H1 (cell line): Measurements from ENCODE around the gene CEP290. TPM values are rescaled to one million over a fixed set of nuclear protein-coding genes. Genes with fewer than 3 reads are reported as not detected.

Experiments used
- CTCF ChIA-PET: fragments of 300-600 bp; sonication (Branson Sonifier 250); formaldehyde crosslinking; loops from one replicate; lab custom pipeline; 2021; ENCODE audit not compliant: partially characterized antibody; lab: Charles Lee
- POLR2A ChIA-PET: fragments of 300-600 bp; sonication (Branson Sonifier 250); formaldehyde crosslinking; loops from one replicate; lab custom pipeline; 2021; ENCODE audit warnings: inconsistent platforms; ENCODE audit not compliant: partially characterized antibody; lab: Charles Lee
- DNase-seq, 2 experiments: peaks; one replicate each; pipeline versions ENCODE4 v3.0.0 to v3.0.0-alpha.2; 2010 to 2022; ENCODE audit warnings: low spot score in 2 of 2, low read depth in 1 of 2, mixed read lengths in 1 of 2
- FAIRE-seq: peaks from 2 replicates; lab custom pipeline; 2011; peaks lifted over from hg19 to GRCh38; lab: Jason Lieb, UNC
- H2AFZ ChIP-seq: 2 replicates; pipeline ENCODE4 v1.8.1; 2012; ENCODE audit warnings: low read length, inconsistent platforms
- H2AK5ac ChIP-seq: 2 replicates; pipeline ENCODE4 v1.6.1; 2013; ENCODE audit warnings: low read depth, low read length
- H2BK120ac ChIP-seq: replicated peaks from 2 replicates; pipeline ENCODE3; 2013; ENCODE audit warnings: low read depth, low read length, inconsistent platforms
- H2BK12ac ChIP-seq: 2 replicates; pipeline ENCODE4 v1.6.1; 2013; ENCODE audit warnings: low read depth, low read length
- H2BK15ac ChIP-seq: 2 replicates; pipeline ENCODE4 v1.6.1; 2013; ENCODE audit warnings: low read length
- H2BK20ac ChIP-seq: 2 replicates; pipeline ENCODE4 v1.6.1; 2013; ENCODE audit warnings: low read length
- H2BK5ac ChIP-seq: 2 replicates; pipeline ENCODE4 v1.6.1; 2013; ENCODE audit warnings: low read depth, low read length
- H3K14ac ChIP-seq: 2 replicates; pipeline ENCODE4 v1.6.1; 2013; ENCODE audit warnings: inconsistent platforms; ENCODE audit not compliant: insufficient read length
- H3K18ac ChIP-seq: 2 replicates; pipeline ENCODE4 v1.6.1; 2013; ENCODE audit warnings: low read length; ENCODE audit errors: extremely low read depth
- H3K23ac ChIP-seq: 2 replicates; pipeline ENCODE4 v1.6.1; 2013; ENCODE audit warnings: inconsistent platforms; ENCODE audit not compliant: insufficient read length
- H3K23me2 ChIP-seq: 2 replicates; pipeline ENCODE4 v1.6.1; 2013; ENCODE audit warnings: low read depth, low read length
- H3K27ac ChIP-seq: 2 replicates; pipeline ENCODE4 v1.6.1; 2011; ENCODE audit warnings: low read depth, low read length, inconsistent platforms
- H3K27me3 ChIP-seq, 4 experiments: replicated peaks in 1 of 4; 1 replicate in 1 of 4; 2 replicates in 3 of 4; pipeline versions ENCODE4 v1.6.1 to v1.8.1; 2011 to 2013; ENCODE audit warnings: low read length in 3 of 4, mild to moderate bottlenecking in 3 of 4, inconsistent platforms in 2 of 4, mixed read lengths in 2 of 4, moderate library complexity in 1 of 4; ENCODE audit not compliant: control insufficient read depth in 3 of 4, insufficient read depth in 3 of 4; ENCODE audit errors: extremely low read depth in 1 of 4
- H3K36me3 ChIP-seq, 4 experiments: 2 replicates each; pipeline versions ENCODE4 v1.6.1 to v1.8.1; 2011 to 2013; ENCODE audit warnings: mild to moderate bottlenecking in 4 of 4, low read length in 3 of 4, moderate library complexity in 2 of 4, control low read depth in 1 of 4, inconsistent platforms in 1 of 4; ENCODE audit not compliant: insufficient read depth in 4 of 4, control insufficient read depth in 2 of 4
- H3K4ac ChIP-seq: replicated peaks from 2 replicates; pipeline ENCODE3; 2013; ENCODE audit warnings: low read length, low read depth, mixed read lengths, inconsistent platforms; ENCODE audit not compliant: insufficient read length
- H3K4me1 ChIP-seq, 4 experiments: replicated peaks in 1 of 4; 1 replicate in 1 of 4; 2 replicates in 3 of 4; pipeline versions ENCODE4 v1.6.1 to v1.8.1; 2011 to 2013; ENCODE audit warnings: low read length in 3 of 4, inconsistent platforms in 2 of 4, mixed read lengths in 1 of 4; ENCODE audit not compliant: insufficient read depth in 4 of 4, control insufficient read depth in 3 of 4
- H3K4me2 ChIP-seq, 2 experiments: 2 replicates each; pipeline versions ENCODE4 v1.6.1 to v1.8.1; 2011 to 2013; ENCODE audit warnings: low read depth in 2 of 2, low read length in 2 of 2, control low read depth in 1 of 2, inconsistent platforms in 1 of 2, mild to moderate bottlenecking in 1 of 2; ENCODE audit not compliant: insufficient read depth in 1 of 2
- H3K4me3 ChIP-seq, 4 experiments: fragments of 200-600, 300-600 bp in 1 of 4; sonication (generic), shearing (Covaris generic), sonication (Bioruptor Twin) in 1 of 4; 2 replicates each; pipeline versions ENCODE4 v1.5.1 to v1.8.1; 2011 to 2016; ENCODE audit warnings: low read length in 4 of 4, low read depth in 3 of 4, control low read depth in 2 of 4, inconsistent platforms in 2 of 4, mild to moderate bottlenecking in 2 of 4, mixed read lengths in 1 of 4, moderate library complexity in 1 of 4; ENCODE audit not compliant: insufficient read depth in 2 of 4; ENCODE audit errors: extremely low read depth in 1 of 4
- H3K56ac ChIP-seq: replicated peaks from 2 replicates; pipeline ENCODE3; 2013; ENCODE audit warnings: low read depth, mild to moderate bottlenecking, mixed read lengths, low read length, inconsistent platforms; ENCODE audit not compliant: insufficient read length
- H3K79me1 ChIP-seq: 2 replicates; pipeline ENCODE4 v1.6.1; 2013; ENCODE audit warnings: low read depth, low read length, control low read depth
- H3K79me2 ChIP-seq, 2 experiments: 2 replicates each; pipeline versions ENCODE4 v1.6.1 to v1.8.1; 2012 to 2013; ENCODE audit warnings: low read length in 2 of 2, mild to moderate bottlenecking in 2 of 2, inconsistent platforms in 1 of 2; ENCODE audit not compliant: insufficient read depth in 2 of 2, control insufficient read depth in 1 of 2
- H3K9ac ChIP-seq, 4 experiments: replicated peaks in 1 of 4; 1 replicate in 1 of 4; 2 replicates in 3 of 4; pipeline versions ENCODE4 v1.6.1 to v1.8.1; 2011 to 2013; ENCODE audit warnings: low read depth in 3 of 4, low read length in 3 of 4, control low read depth in 2 of 4, mild to moderate bottlenecking in 2 of 4, moderate library complexity in 2 of 4, inconsistent platforms in 1 of 4; ENCODE audit errors: extremely low read depth in 1 of 4
- H3K9me3 ChIP-seq, 2 experiments: 2 replicates each; pipeline versions ENCODE4 v1.6.1 to v1.8.1; 2012 to 2013; ENCODE audit warnings: mild to moderate bottlenecking in 2 of 2, moderate library complexity in 2 of 2, control low read depth in 1 of 2, inconsistent platforms in 1 of 2, low read depth in 1 of 2, low read length in 1 of 2, mixed read lengths in 1 of 2; ENCODE audit not compliant: insufficient read depth in 2 of 2
- H4K20me1 ChIP-seq, 2 experiments: replicated peaks in 1 of 2; 2 replicates each; pipeline versions ENCODE3 to v1.8.1; 2011 to 2013; ENCODE audit warnings: inconsistent platforms in 2 of 2, low read length in 2 of 2, mild to moderate bottlenecking in 1 of 2; ENCODE audit not compliant: insufficient read depth in 2 of 2, control insufficient read depth in 1 of 2
- H4K5ac ChIP-seq: 2 replicates; pipeline ENCODE4 v1.6.1; 2013; ENCODE audit warnings: low read length, low read depth, mixed read lengths, inconsistent platforms; ENCODE audit not compliant: insufficient read length
- H4K8ac ChIP-seq: 2 replicates; pipeline ENCODE4 v1.8.0; 2013; ENCODE audit warnings: mild to moderate bottlenecking, moderate library complexity, low read length, inconsistent platforms; ENCODE audit not compliant: insufficient read depth; ENCODE audit errors: extremely low read depth
- H4K91ac ChIP-seq: replicated peaks from 2 replicates; pipeline ENCODE3; 2013; ENCODE audit warnings: low read length, mixed read lengths, inconsistent platforms; ENCODE audit not compliant: insufficient read length
- ATF3 ChIP-seq: IDR thresholded peaks from 2 replicates; pipeline ENCODE4 v1.6.1; 2011; ENCODE audit warnings: low read depth, mild to moderate bottlenecking, low read length; ENCODE audit not compliant: insufficient read depth
- BRCA1 ChIP-seq: IDR thresholded peaks from 2 replicates; pipeline ENCODE4 v1.6.1; 2012; ENCODE audit warnings: low read depth, low read length, improper control_type of control experiment
- CTCF ChIP-seq, 3 experiments: IDR thresholded peaks; 1 replicate in 2 of 3; 2 replicates in 1 of 3; pipeline versions ENCODE4 v1.5.1 to v1.6.1; 2011; ENCODE audit warnings: low read length in 3 of 3, mild to moderate bottlenecking in 3 of 3, inconsistent platforms in 2 of 3, low read depth in 1 of 3, moderate library complexity in 1 of 3; ENCODE audit not compliant: insufficient read depth in 1 of 3; ENCODE audit errors: control extremely low read depth in 1 of 3
- GTF2F1 ChIP-seq: IDR thresholded peaks from 2 replicates; pipeline ENCODE4 v1.6.1; 2012; ENCODE audit warnings: low read depth, low read length, improper control_type of control experiment, borderline replicate concordance
- MAFK ChIP-seq: IDR thresholded peaks from 2 replicates; pipeline ENCODE4 v1.6.1; 2012; ENCODE audit warnings: low read depth, mild to moderate bottlenecking, improper control_type of control experiment, low read length
- SIX5 ChIP-seq: IDR thresholded peaks from 2 replicates; pipeline ENCODE4 v1.6.1; 2011; ENCODE audit warnings: mild to moderate bottlenecking, low read depth, low read length
- SP4 ChIP-seq: IDR thresholded peaks from 2 replicates; pipeline ENCODE4 v1.6.1; 2012; ENCODE audit warnings: low read length, inconsistent platforms
- SRF ChIP-seq: IDR thresholded peaks from 2 replicates; pipeline ENCODE4 v1.6.1; 2011; ENCODE audit warnings: mild to moderate bottlenecking, low read depth, low read length, moderate library complexity
- ZNF274 ChIP-seq: IDR thresholded peaks from 2 replicates; pipeline ENCODE4 v1.7.0; 2012; ENCODE audit warnings: low read length, borderline replicate concordance; ENCODE audit errors: extremely low read depth
- polyA plus RNA-seq, 7 experiments: library from polyadenylated mRNA; depleted of rRNA in 3 of 7; stranded (reverse) in 5 of 7; unstranded in 2 of 7; fragments of >200 nt in 5 of 7; fragments of 200-250 nt in 2 of 7; gene quantifications; 1 replicate in 5 of 7; 2 replicates in 1 of 7; 4 replicates in 1 of 7; pipeline versions ENCODE4 v1.2.1 to v1.2.3, GENCODE V29; 2011 to 2013; ENCODE audit warnings: missing spikeins in 2 of 7, mixed read lengths in 2 of 7
- total RNA-seq: library from RNA; stranded (reverse); fragmentation: NEBNext Ultra II Directional; extraction: Animal tissue kit (Norgen Biotek cat#: 25700); gene quantifications from 2 replicates; pipeline ENCODE4 v1.2.1, GENCODE V29; 2021

The CEP290 gene
- total and polyA plus RNA-seq, 2 of the 8 experiments (the other 6 are each of a cell fraction or from before 2014, with no cell fraction given): 2.1 to 5.9 TPM

- Histone ChIP-seq H3K9ac (no peak overlapping the region), H3K23ac (no peak overlapping the region), H3K4me3 (no peak overlapping the region), H4K8ac (no peak overlapping the region), H3K4me1 (no peaks in the 10 kb centered on the region), H3K36me3 (peaks cover 0 to 19% (median 1%) of the 10 kb centered on the region in 4 experiments; a peak in 5 of 8 replicates), H2AFZ (no peak overlapping the region), H2BK20ac (no peak overlapping the region), H3K14ac (no peak overlapping the region), H4K20me1 (no peaks in the 10 kb centered on the region), H4K91ac (no peak overlapping the region), H2BK15ac (no peak overlapping the region), H3K27ac (no peak overlapping the region), H3K79me1 (no peaks in the 10 kb centered on the region), H3K9me3 (no peaks in the 10 kb centered on the region), H2BK12ac (no peak overlapping the region), H3K18ac (no peak overlapping the region), H2BK120ac (no peak overlapping the region), H3K56ac (no peak overlapping the region), H3K4ac (no peak overlapping the region), H3K23me2 (no peaks in the 10 kb centered on the region), H2BK5ac (no peak overlapping the region), H3K79me2 (no peaks in the 10 kb centered on the region), H4K5ac (no peak overlapping the region), H2AK5ac (no peak overlapping the region), H3K27me3 (no peaks in the 10 kb centered on the region), H3K4me2 (no peak overlapping the region)
- ChIA-PET CTCF (no interaction called here), POLR2A (no interaction called here)
- FAIRE-seq (no peak), DNase-seq (no peak)
- TF ChIP-seq GTF2F1 (no peak), BRCA1 (no peak), SIX5 (no peak), ZNF274 (no peak), SP4 (no peak), MAFK (no peak), ATF3 (no peak), CTCF (IDR thresholded peaks at IDR 0.05; ENCODE audit: control extremely low read depth in 1 of 3, insufficient read depth in 1 of 3, low read depth in 1 of 3, low read length in 3 of 3) (no peak), SRF (no peak)
Observed at GRCh38 chr12:88185988-88186387, 44.1 kb upstream of the CEP290 start.
